HepG2 (cell line): ENCODE measurements around the gene RABEP2. TPM values are rescaled to one million over a fixed set of nuclear protein-coding genes. Genes with fewer than 3 reads are reported as not detected.
A peak's percentile ranks its signal among the peaks of the same experiment; 100 is the strongest.

Experiments
- ATAC-seq: fragments of 200-7000 bp; cut with Tn5 transposase; 3 replicates; pipeline ENCODE4 v1.9.1; 2020; ENCODE audit warnings: mild to moderate bottlenecking, moderate library complexity
- BruUV-seq: library from RNA; stranded (reverse); fragments of 400-500 nt; replicated peaks from 2 replicates; lab custom pipeline; 2021; lab: Mats Ljungman, UMichigan
- CTCF ChIA-PET: fragments of 300-600 bp; formaldehyde crosslinking; extraction: SDS; loops from one replicate; lab custom pipeline; 2021; ENCODE audit warnings: low total read pairs, inconsistent platforms, low intra/inter-chr PET ratio; lab: Yijun Ruan, JAX
- POLR2A ChIA-PET: fragments of 350-600 bp; sonication (Branson Sonifier 250); formaldehyde crosslinking; loops from one replicate; lab custom pipeline; 2020; ENCODE audit warnings: antibody characterized with exemption, inconsistent platforms; lab: Yijun Ruan, JAX
- DNase-seq: peaks from one replicate; pipeline ENCODE4 v3.0.0-alpha.2; 2015; ENCODE audit warnings: low spot score
- FAIRE-seq: peaks from 3 replicates; lab custom pipeline; 2011; peaks lifted over from hg19 to GRCh38; lab: Jason Lieb, UNC
- H2AFZ ChIP-seq: one replicate; pipeline ENCODE4 v1.6.1; 2011; ENCODE audit warnings: low read length, inconsistent platforms
- H3K27ac ChIP-seq: fragments of 300-600 bp; 3 replicates; pipeline ENCODE4 v1.8.0; 2011; ENCODE audit warnings: mixed run types, mild to moderate bottlenecking, mixed read lengths, low read length, inconsistent platforms; ENCODE audit not compliant: insufficient read depth; ENCODE audit errors: extremely low read length
- H3K27me3 ChIP-seq, 2 experiments: fragments of 200-600 bp in 1 of 2; 2 replicates in 1 of 2; 3 replicates in 1 of 2; pipeline versions ENCODE4 v1.6.0 to v1.8.0; 2011; ENCODE audit warnings: low read length in 2 of 2, mild to moderate bottlenecking in 2 of 2, moderate library complexity in 2 of 2, inconsistent platforms in 1 of 2; ENCODE audit not compliant: insufficient read depth in 2 of 2, control insufficient read depth in 1 of 2
- H3K36me3 ChIP-seq, 2 experiments: fragments of 200-600 bp in 1 of 2; replicated peaks in 1 of 2; 2 replicates in 1 of 2; 3 replicates in 1 of 2; pipeline versions ENCODE4 v1.5.1 to v1.8.0; 2011; ENCODE audit warnings: low read length in 2 of 2, inconsistent platforms in 1 of 2; ENCODE audit not compliant: insufficient read depth in 2 of 2, control insufficient read depth in 1 of 2
- H3K4me1 ChIP-seq: 2 replicates; pipeline ENCODE4 v1.5.1; 2012; ENCODE audit warnings: low read length, inconsistent platforms; ENCODE audit not compliant: insufficient read depth
- H3K4me2 ChIP-seq: 2 replicates; pipeline ENCODE4 v1.6.0; 2011; ENCODE audit warnings: low read depth, low read length, inconsistent platforms
- H3K4me3 ChIP-seq, 3 experiments: fragments of 200-600 bp in 1 of 3; sonication (generic), shearing (Covaris generic) in 1 of 3; replicated peaks in 1 of 3; 2 replicates each; pipeline ENCODE4 v1.5.1; 2011 to 2016; ENCODE audit warnings: low read length in 3 of 3, inconsistent platforms in 2 of 3, low read depth in 2 of 3, mild to moderate bottlenecking in 2 of 3, control low read depth in 1 of 3, mixed read lengths in 1 of 3; ENCODE audit not compliant: insufficient read depth in 1 of 3
- H3K79me2 ChIP-seq: one replicate; pipeline ENCODE4 v1.6.1; 2011; ENCODE audit warnings: low read length, inconsistent platforms; ENCODE audit not compliant: insufficient read depth
- H3K9ac ChIP-seq: 2 replicates; pipeline ENCODE4 v1.6.0; 2011; ENCODE audit warnings: mild to moderate bottlenecking, low read depth, low read length, inconsistent platforms; ENCODE audit not compliant: insufficient read depth
- H3K9me3 ChIP-seq: 2 replicates; pipeline ENCODE4 v1.5.1; 2012; ENCODE audit warnings: mild to moderate bottlenecking, low read length
- H4K20me1 ChIP-seq: 2 replicates; pipeline ENCODE4 v1.6.0; 2011; ENCODE audit warnings: inconsistent platforms, mild to moderate bottlenecking, low read length, moderate library complexity; ENCODE audit not compliant: insufficient read depth
- BCLAF1 ChIP-seq: fragments of 450-650 bp; IDR thresholded peaks from 2 replicates; pipeline ENCODE4 v1.6.1; 2017; ENCODE audit warnings: mild to moderate bottlenecking
- DR1 ChIP-seq: sonication (generic); formaldehyde crosslinking; IDR thresholded peaks from 2 replicates; pipeline ENCODE4 v1.8.0; 2021; ENCODE audit warnings: mild to moderate bottlenecking, missing genetic modification reagents, inconsistent platforms
- KDM2A ChIP-seq: sonication (generic); formaldehyde crosslinking; IDR thresholded peaks from 2 replicates; pipeline ENCODE4 v1.4.0; 2020; ENCODE audit warnings: low read depth, missing genetic modification reagents, borderline replicate concordance
- MXD3 ChIP-seq: IDR thresholded peaks from 2 replicates; pipeline ENCODE4 v1.6.1; 2016; ENCODE audit warnings: mild to moderate bottlenecking, missing biosample characterization, missing genetic modification reagents
- RFX1 ChIP-seq: fragments of 450-650 bp; IDR thresholded peaks from 2 replicates; pipeline ENCODE4 v1.6.1; 2017
- SP5 ChIP-seq: IDR thresholded peaks from 2 replicates; pipeline ENCODE4 v1.6.1; 2016; ENCODE audit warnings: low read depth, borderline replicate concordance
- ZNF274 ChIP-seq: sonication (generic); formaldehyde crosslinking; IDR thresholded peaks from 2 replicates; pipeline ENCODE4 v1.5.1; 2020; ENCODE audit warnings: mild to moderate bottlenecking, missing genetic modification reagents
- ZNF335 ChIP-seq: sonication (generic); formaldehyde crosslinking; IDR thresholded peaks from 2 replicates; pipeline ENCODE4 v1.4.0; 2020; ENCODE audit warnings: missing genetic modification reagents
- ZNF484 ChIP-seq: sonication (generic); formaldehyde crosslinking; IDR thresholded peaks from 2 replicates; pipeline ENCODE4 v1.5.1; 2020; ENCODE audit warnings: mild to moderate bottlenecking, low read depth, missing genetic modification reagents, borderline replicate concordance
- ZNF556 ChIP-seq: sonication (generic); formaldehyde crosslinking; IDR thresholded peaks from 2 replicates; pipeline ENCODE4 v1.4.0; 2020; ENCODE audit warnings: mild to moderate bottlenecking, missing genetic modification reagents, borderline replicate concordance
- ZNF639 ChIP-seq: conservative IDR thresholded peaks from 2 replicates; pipeline ENCODE4 v1.6.1; 2018; ENCODE audit warnings: missing genetic modification reagents
- ZNF770 ChIP-seq: sonication (generic); formaldehyde crosslinking; IDR thresholded peaks from 2 replicates; pipeline ENCODE4 v1.5.0; 2020; ENCODE audit warnings: mild to moderate bottlenecking, missing genetic modification reagents
- ZUFSP ChIP-seq: sonication (generic); formaldehyde crosslinking; IDR thresholded peaks from 2 replicates; pipeline ENCODE4 v1.9.0; 2021; ENCODE audit warnings: missing genetic modification reagents, mild to moderate bottlenecking, borderline replicate concordance
- WGBS: methylation state at CpG from one replicate; pipeline ENCODE4 v1.1.6; 2017; ENCODE audit warnings: low lambda C conversion rate; 5-methylcytosine and 5-hydroxymethylcytosine counted together
- in situ Hi-C: cut with HindIII; loops from 2 replicates; pipeline ENCODE4 v1.10.0; 2017; ENCODE audit warnings: low pct_unique_long_range_greater_than_20kb; ENCODE audit not compliant: extremely low pct_ligation_motif_present
- intact Hi-C: fragments of 100-400 bp; cut with micrococcal nuclease; formaldehyde crosslinking; loops from one replicate; pipeline ENCODE4 v1.10.0; 2022; ENCODE audit not compliant: unreplicated experiment
- polyA plus RNA-seq, 8 experiments: library from polyadenylated mRNA; depleted of rRNA in 3 of 8; stranded (reverse) in 7 of 8; unstranded in 1 of 8; fragments of >200 nt; fragmentation: Illumina TruSeq in 4 of 8; extraction: Trizol in 4 of 8; gene quantifications; 2 replicates each; pipeline versions ENCODE4 v1.2.1 to v1.2.3, GENCODE V29; 2011 to 2016; ENCODE audit warnings: low read depth in 4 of 8, missing spikeins in 1 of 8, mixed read lengths in 1 of 8; ENCODE audit not compliant: insufficient read depth in 1 of 8
- total RNA-seq, 5 experiments: library from RNA; depleted of rRNA; stranded (reverse); fragments of >200 nt; fragmentation: Illumina TruSeq; extraction: Trizol; gene quantifications; 2 replicates each; pipeline ENCODE4 v1.2.3, GENCODE V29; 2016; ENCODE audit warnings: low read depth in 1 of 5

The RABEP2 gene
- total and polyA plus RNA-seq, 2 of the 13 experiments (the other 11 are each of a cell fraction or from before 2014, with no cell fraction given), result 10.8 to 18.4 TPM

- no peaks in the 10 kb centered on the region for H3K79me2 ChIP-seq
- intact Hi-C loops (loop anchor here (2.0 to 5.0 kb wide), 2 partner anchors 13 to 114 kb away; partner anchors contain the start of gene ATXN2L), in situ Hi-C loops (loop anchor here (5.0 kb wide), 1 partner anchor 69 kb away; no protein-coding TSS in a partner anchor)
- no peaks in the 10 kb centered on the region for H3K27me3 ChIP-seq
- DNase-seq (peak; percentile 88), FAIRE-seq (peak; percentile 79), ATAC-seq (peak; percentile 93)
- WGBS, result 15% methylated on average over 36 of the region's 36 CpGs
- H3K4me3 ChIP-seq, result peak overlapping the region; percentile 28 to 69 (median 40)
- H2AFZ ChIP-seq, result peak overlapping the region; percentile 37
- H3K9me3 ChIP-seq, result no peaks in the 10 kb centered on the region
- H4K20me1 ChIP-seq, result no peaks in the 10 kb centered on the region
- BruUV-seq, result TSS peak; percentile 55
- H3K4me1 ChIP-seq, result peaks cover 63% of the 10 kb centered on the region
- peak overlapping the region; percentile 73 for H3K4me2 ChIP-seq
- H3K9ac ChIP-seq, result peak overlapping the region; percentile 48
- ChIA-PET CTCF (interaction anchor here (1.7 kb wide), 1 partner anchor 10 kb away, joined by 7 read pairs; no protein-coding TSS in a partner anchor), POLR2A (interaction anchor here (0.9 to 4.9 kb wide), 17 partner anchors 8 to 743 kb away, joined by 3 to 60 read pairs (median 6); partner anchors contain the start of genes ATXN2L, NFATC2IP, QPRT and RABEP2)
- no peaks in the 10 kb centered on the region for H3K36me3 ChIP-seq
- peak overlapping the region; percentile 43 for H3K27ac ChIP-seq
- TF ChIP-seq KDM2A (peak; percentile 18; the same call in 1 of the 2 replicates), ZNF556 (CRISPR knock-in tag) (0 out of 2 replicates have a peak, but pooled peaks have one; percentile 19), SP5 (peak; percentile 70), ZNF484 (CRISPR knock-in tag) (no peak), DR1 (CRISPR knock-in tag) (no peak; the same call in 1 of the 2 replicates), ZNF274 (CRISPR knock-in tag) (no peak; the same call in 1 of the 2 replicates), ZNF639 (CRISPR knock-in tag) (no peak), ZNF770 (CRISPR knock-in tag) (no peak; the same call in 1 of the 2 replicates), MXD3 (CRISPR knock-in tag) (no peak), BCLAF1 (no peak), RFX1 (no peak), ZNF335 (no peak), ZUFSP (CRISPR knock-in tag) (no peak)
These were observed 11.1 kb upstream of the RABEP2 start for GRCh38 chr16:28935924-28936783.
